Heart left ventricle (tissue), 13 donors: ENCODE data around the gene ARL6IP1.
"Not testable (repeated sequence)": the region's sequence is repeated elsewhere in the genome, so short reads cannot be mapped to it uniquely, and the experiment has no call there.

Experiments
- CTCF ChIP-seq, 12 donors: fragments of 200-600 bp; sonication (generic) in 4 of 12; IDR thresholded peaks; one replicate each; pipeline versions ENCODE4 v1.5.0 to v1.8.0; 2018 to 2022; ENCODE audit warnings: antibody characterized with exemption in 12 of 12, mild to moderate bottlenecking in 5 of 12
- POLR2A ChIP-seq, 2 donors: fragments of 450-650 bp; IDR thresholded peaks; one replicate each; pipeline ENCODE4 v1.6.1; 2017; ENCODE audit warnings: antibody characterized with exemption in 2 of 2, mild to moderate bottlenecking in 2 of 2, moderate library complexity in 2 of 2
- donor health status: ischemic (EF 13 %, LVEDD 7.1; RV severe dilation, severe dysfunction).
- donor health status: DM: no; HTN: yes; CAD: no.
- donor health status: DM: no; HTN: no; CAD: no.
- donor health status: ischemic (EF 25% LVEDD 6.9; RV normal size, moderate dysfunction).
- donor health status: ischemic (EF 25% LVEDD 5.7; RV mildly dilated, moderate dysfunction).
- donor health status: ischemic (EF 35%, LVEDD 5.7; RV mildly dilated, moderate dysfunction).
- donor health status: nonischemic (EF 11% LVEDD 7.7; RV severe dilation, severe dysfunction).
- donor health status: DM: yes; HTN: yes; CAD: no.
- donor health status: PGD.
- donor health status: ischemic (EF 29% LVEDD 5.4; RV normal size, mild dysfunction).
- donor health status: nonischemic (EF 23%, LVEDD 6.1; RV moderate dilation, normal function).

- not testable (repeated sequence) for TF ChIP-seq CTCF, POLR2A (IDR thresholded peaks at IDR 0.05)
These were observed 58.5 kb downstream of the ARL6IP1 start for GRCh38 chr16:18742870-18743269.
